OCI-LY1 (cell line): ENCODE measurements around the gene SDK1.

Experiments used
- EZH2 ChIP-seq: fragments of 200-600 bp; sonication (generic), shearing (Covaris generic); IDR thresholded peaks from 2 replicates; pipeline ENCODE4 v1.8.0; 2017; ENCODE audit warnings: borderline replicate concordance, mixed run types, mild to moderate bottlenecking, antibody characterized with exemption, low read length, moderate library complexity, mixed read lengths
- TF ChIP-seq, protein P1 (sequence below): fragments of 200-600 bp; sonication (generic), shearing (Covaris generic); IDR thresholded peaks from 2 replicates; pipeline ENCODE4 v1.5.1; 2017; ENCODE audit warnings: mild to moderate bottlenecking, antibody characterized with exemption, low read length, moderate library complexity, mixed read lengths

- TF ChIP-seq, protein P1, sequence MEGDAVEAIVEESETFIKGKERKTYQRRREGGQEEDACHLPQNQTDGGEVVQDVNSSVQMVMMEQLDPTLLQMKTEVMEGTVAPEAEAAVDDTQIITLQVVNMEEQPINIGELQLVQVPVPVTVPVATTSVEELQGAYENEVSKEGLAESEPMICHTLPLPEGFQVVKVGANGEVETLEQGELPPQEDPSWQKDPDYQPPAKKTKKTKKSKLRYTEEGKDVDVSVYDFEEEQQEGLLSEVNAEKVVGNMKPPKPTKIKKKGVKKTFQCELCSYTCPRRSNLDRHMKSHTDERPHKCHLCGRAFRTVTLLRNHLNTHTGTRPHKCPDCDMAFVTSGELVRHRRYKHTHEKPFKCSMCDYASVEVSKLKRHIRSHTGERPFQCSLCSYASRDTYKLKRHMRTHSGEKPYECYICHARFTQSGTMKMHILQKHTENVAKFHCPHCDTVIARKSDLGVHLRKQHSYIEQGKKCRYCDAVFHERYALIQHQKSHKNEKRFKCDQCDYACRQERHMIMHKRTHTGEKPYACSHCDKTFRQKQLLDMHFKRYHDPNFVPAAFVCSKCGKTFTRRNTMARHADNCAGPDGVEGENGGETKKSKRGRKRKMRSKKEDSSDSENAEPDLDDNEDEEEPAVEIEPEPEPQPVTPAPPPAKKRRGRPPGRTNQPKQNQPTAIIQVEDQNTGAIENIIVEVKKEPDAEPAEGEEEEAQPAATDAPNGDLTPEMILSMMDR = no peak
- no peak for TF ChIP-seq EZH2
Observed at GRCh38 chr7:4127909-4128560, 827.0 kb downstream of the SDK1 start.
